ENCODE results near the gene KCND3.

GRCh38 chr1:111968511-111968910, 21.0 kb downstream of the KCND3 start:
- TF ChIP-seq, protein P1, sequence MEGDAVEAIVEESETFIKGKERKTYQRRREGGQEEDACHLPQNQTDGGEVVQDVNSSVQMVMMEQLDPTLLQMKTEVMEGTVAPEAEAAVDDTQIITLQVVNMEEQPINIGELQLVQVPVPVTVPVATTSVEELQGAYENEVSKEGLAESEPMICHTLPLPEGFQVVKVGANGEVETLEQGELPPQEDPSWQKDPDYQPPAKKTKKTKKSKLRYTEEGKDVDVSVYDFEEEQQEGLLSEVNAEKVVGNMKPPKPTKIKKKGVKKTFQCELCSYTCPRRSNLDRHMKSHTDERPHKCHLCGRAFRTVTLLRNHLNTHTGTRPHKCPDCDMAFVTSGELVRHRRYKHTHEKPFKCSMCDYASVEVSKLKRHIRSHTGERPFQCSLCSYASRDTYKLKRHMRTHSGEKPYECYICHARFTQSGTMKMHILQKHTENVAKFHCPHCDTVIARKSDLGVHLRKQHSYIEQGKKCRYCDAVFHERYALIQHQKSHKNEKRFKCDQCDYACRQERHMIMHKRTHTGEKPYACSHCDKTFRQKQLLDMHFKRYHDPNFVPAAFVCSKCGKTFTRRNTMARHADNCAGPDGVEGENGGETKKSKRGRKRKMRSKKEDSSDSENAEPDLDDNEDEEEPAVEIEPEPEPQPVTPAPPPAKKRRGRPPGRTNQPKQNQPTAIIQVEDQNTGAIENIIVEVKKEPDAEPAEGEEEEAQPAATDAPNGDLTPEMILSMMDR (IDR thresholded peaks at IDR 0.05; ENCODE audit: low read depth, low read length, poor library complexity, severe bottlenecking): no peak
- no peak for TF ChIP-seq EZH2phosphoT487 (IDR thresholded peaks at IDR 0.05; ENCODE audit: borderline replicate concordance, low read length)
